Heart left ventricle (tissue), 16 donors: ENCODE data around the gene FAM117B. TPM values are rescaled to one million over a fixed set of nuclear protein-coding genes. Genes with fewer than 3 reads are reported as not detected.

Experiments used
- ATAC-seq, 4 donors: fragments of 200-7000 bp; cut with Tn5 transposase; one replicate each; pipeline ENCODE4 v1.9.1; 2020 to 2022; ENCODE audit warnings: moderate library complexity in 4 of 4, mild to moderate bottlenecking in 3 of 4, moderate number of reproducible peaks in 1 of 4
- DNase-seq, 5 donors: peaks; one replicate each; pipeline ENCODE4 v3.0.0-alpha.2; 2020
- H3K27ac ChIP-seq, 12 donors: fragments of 200-600 bp; sonication (generic) in 4 of 12; one replicate each; pipeline versions ENCODE4 v1.5.0 to v1.8.0; 2016 to 2022; ENCODE audit warnings: mild to moderate bottlenecking in 2 of 12
- H3K27me3 ChIP-seq, 9 donors: fragments of 200-600 bp; sonication (generic) in 2 of 9; one replicate each; pipeline versions ENCODE4 v1.5.1 to v1.8.0; 2016 to 2022; ENCODE audit warnings: mild to moderate bottlenecking in 3 of 9
- H3K36me3 ChIP-seq, 9 donors: fragments of 200-600 bp; sonication (generic) in 2 of 9; one replicate each; pipeline versions ENCODE4 v1.5.0 to v1.8.0; 2018 to 2022; ENCODE audit warnings: mild to moderate bottlenecking in 2 of 9
- H3K4me1 ChIP-seq, 12 donors: fragments of 200-600 bp; sonication (generic) in 4 of 12; one replicate each; pipeline versions ENCODE4 v1.5.0 to v1.8.0; 2016 to 2022; ENCODE audit warnings: mild to moderate bottlenecking in 3 of 12
- H3K4me3 ChIP-seq, 12 donors: fragments of 200-600 bp; sonication (generic) in 4 of 12; one replicate each; pipeline versions ENCODE4 v1.5.0 to v1.8.0; 2017 to 2022; ENCODE audit warnings: mild to moderate bottlenecking in 9 of 12, moderate library complexity in 4 of 12
- H3K9me3 ChIP-seq, 12 donors: fragments of 200-600 bp; sonication (generic) in 4 of 12; one replicate each; pipeline versions ENCODE4 v1.5.0 to v1.8.0; 2016 to 2022; ENCODE audit warnings: mild to moderate bottlenecking in 1 of 12
- CTCF ChIP-seq, 12 donors: fragments of 200-600 bp; sonication (generic) in 4 of 12; IDR thresholded peaks; one replicate each; pipeline versions ENCODE4 v1.5.0 to v1.8.0; 2018 to 2022; ENCODE audit warnings: antibody characterized with exemption in 12 of 12, mild to moderate bottlenecking in 5 of 12
- POLR2A ChIP-seq, 2 donors: fragments of 450-650 bp; IDR thresholded peaks; one replicate each; pipeline ENCODE4 v1.6.1; 2017; ENCODE audit warnings: antibody characterized with exemption in 2 of 2, mild to moderate bottlenecking in 2 of 2, moderate library complexity in 2 of 2
- WGBS, 4 donors: extraction: QIAGEN DNeasy Blood & Tissue Kit in 2 of 4; methylation state at CpG; one replicate each; pipeline versions ENCODE4 v1.1.5 to v1.1.7; 2013 to 2018; 5-methylcytosine and 5-hydroxymethylcytosine counted together
- intact Hi-C, 10 donors: fragments of 100-400 bp; cut with DNase I; formaldehyde crosslinking; loops; one replicate each; pipeline versions ENCODE4 v1.11.1 to v1.14.2; 2022
- polyA plus RNA-seq, 2 donors: library from polyadenylated mRNA; stranded (reverse); fragments of 200-250 nt; gene quantifications; one replicate each; pipeline ENCODE4 v1.2.3, GENCODE V29; 2013
- total RNA-seq, 9 donors: library from RNA; depleted of rRNA in 2 of 9; stranded (reverse); fragments of >200 nt in 2 of 9; fragmentation: NEBNext Ultra II Directional in 3 of 9; extraction: Animal tissue kit (Norgen Biotek cat#: 25700) in 3 of 9; gene quantifications; one replicate each; pipeline versions ENCODE4 v1.1.0 to v1.2.4, GENCODE V29; 2016 to 2023
- donor health status: ischemic (EF 13 %, LVEDD 7.1; RV severe dilation, severe dysfunction).
- donor health status: healthy with polysubstance abuse.
- donor health status: DM: no; HTN: yes; CAD: no.
- donor health status: DM: no; HTN: no; CAD: no.
- donor health status: ischemic (EF 25% LVEDD 6.9; RV normal size, moderate dysfunction).
- donor health status: ischemic (EF 25% LVEDD 5.7; RV mildly dilated, moderate dysfunction).
- donor health status: healthy.
- donor health status: DM: yes; HTN: yes; CAD: no.
- donor health status: ischemic (EF 35%, LVEDD 5.7; RV mildly dilated, moderate dysfunction).
- donor health status: nonischemic (EF 11% LVEDD 7.7; RV severe dilation, severe dysfunction).
- donor health status: DM: yes; HTN: yes; CAD: no.
- donor health status: PGD.
- donor health status: ischemic (EF 29% LVEDD 5.4; RV normal size, mild dysfunction).
- donor health status: nonischemic (EF 23%, LVEDD 6.1; RV moderate dilation, normal function).

Gene FAM117B
- total and polyA plus RNA-seq, 11 donors = 0.68 to 6.1 (median 2.1) TPM

DNA sequence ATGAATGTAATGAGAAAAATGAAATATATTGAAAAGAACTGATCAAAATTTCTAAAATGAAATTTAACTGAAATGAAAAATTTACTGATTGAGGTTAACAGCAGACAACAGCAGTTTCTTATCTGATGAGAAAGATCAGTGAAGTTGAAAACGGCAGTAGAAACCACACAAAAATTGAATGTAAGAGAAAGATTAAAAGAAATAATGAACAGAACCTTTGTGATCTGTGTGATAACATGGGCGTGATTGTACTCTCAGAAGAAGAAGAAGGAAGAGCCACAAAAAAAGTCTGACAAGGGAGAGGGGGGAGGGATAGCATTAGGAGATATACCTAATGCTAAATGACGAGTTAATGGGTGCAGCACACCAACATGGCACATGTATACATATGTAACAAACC, 45.2 kb downstream of the FAM117B start:
- Histone ChIP-seq H3K4me1 (no peaks in the 10 kb centered on the region), H3K27ac (no peak overlapping the region), H3K9me3 (peaks cover 0 to 43% (median 8%) of the 10 kb centered on the region in 12 donors), H3K4me3 (no peak overlapping the region), H3K27me3 (no peaks in the 10 kb centered on the region), H3K36me3 (no peaks in the 10 kb centered on the region)
- DNase-seq (no peak), ATAC-seq (no peak)
- intact Hi-C loops = no loop called here
- WGBS, 4 donors = 92 to 93% (median 93%) methylated on average over 3 of the region's 3 CpGs
- TF ChIP-seq CTCF (IDR thresholded peaks at IDR 0.05) (no peak), POLR2A (IDR thresholded peaks at IDR 0.05) (no peak)

DNA sequence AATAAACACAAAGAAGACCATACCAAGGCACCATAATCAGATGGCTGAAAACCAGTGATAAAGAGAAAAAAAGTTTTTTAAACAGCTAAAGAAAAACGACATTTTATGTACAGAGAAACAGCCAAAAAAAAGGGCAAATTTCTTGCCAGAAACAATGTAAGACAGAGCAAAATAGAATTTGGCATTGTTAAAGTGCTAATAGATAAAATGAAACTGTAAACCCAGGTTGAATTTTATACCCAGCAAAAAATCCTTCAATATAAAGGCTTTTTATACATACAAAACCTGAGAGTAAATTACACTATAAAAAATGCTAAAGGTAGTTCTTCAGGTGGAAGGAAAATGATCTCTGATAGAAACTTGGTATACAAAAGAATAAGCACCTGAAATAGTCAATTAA, 45.7 kb downstream of the FAM117B start:
- Histone ChIP-seq H3K36me3 (no peaks in the 10 kb centered on the region), H3K9me3 (peaks cover 0 to 43% (median 8%) of the 10 kb centered on the region in 12 donors), H3K27ac (no peak overlapping the region), H3K27me3 (no peaks in the 10 kb centered on the region), H3K4me3 (no peak overlapping the region), H3K4me1 (no peaks in the 10 kb centered on the region)
- 85 to 89% (median 87%) methylated on average over 1 of the region's 1 CpG for WGBS, 4 donors
- DNase-seq (no peak), ATAC-seq (no peak)
- no peak for TF ChIP-seq POLR2A (IDR thresholded peaks at IDR 0.05)
- TF ChIP-seq CTCF (IDR thresholded peaks at IDR 0.05) = no peak
- intact Hi-C loops = no loop called here

GRCh38 chr2:202681688-202682205, 47.0 kb downstream of the FAM117B start:
- TF ChIP-seq POLR2A (IDR thresholded peaks at IDR 0.05) (no peak), CTCF (IDR thresholded peaks at IDR 0.05) (no peak)
- Histone ChIP-seq H3K4me1 (no peaks in the 10 kb centered on the region), H3K36me3 (no peaks in the 10 kb centered on the region), H3K4me3 (no peak overlapping the region), H3K27me3 (no peaks in the 10 kb centered on the region), H3K9me3 (peaks cover 0 to 43% (median 8%) of the 10 kb centered on the region in 12 donors), H3K27ac (no peak overlapping the region)
- no peak for DNase-seq
- intact Hi-C loops = no loop called here
- no peak for ATAC-seq
- WGBS, 4 donors = 90 to 95% (median 94%) methylated on average over 8 to 9 of the region's 9 CpGs

- H3K27ac ChIP-seq = no peak overlapping the region
- no peaks in the 10 kb centered on the region for H3K36me3 ChIP-seq
- intact Hi-C loops = no loop called here
- no peaks in the 10 kb centered on the region for H3K27me3 ChIP-seq
- peaks cover 0 to 43% (median 8%) of the 10 kb centered on the region in 12 donors for H3K9me3 ChIP-seq
- H3K4me1 ChIP-seq = no peaks in the 10 kb centered on the region
- WGBS, 4 donors = 94 to 99% (median 95%) methylated on average over 11 to 12 of the region's 12 CpGs
- no peak overlapping the region for H3K4me3 ChIP-seq
- ATAC-seq = no peak
- DNase-seq = no peak
- TF ChIP-seq POLR2A (IDR thresholded peaks at IDR 0.05) (no peak), CTCF (IDR thresholded peaks at IDR 0.05) (no peak)
Observed at GRCh38 chr2:202682274-202682673, 47.5 kb downstream of the FAM117B start.
